ENCODE measurements around the gene SUFU. TPM values are rescaled to one million over a fixed set of nuclear protein-coding genes. Genes with fewer than 3 reads are reported as not detected.

SUFU gene
- total RNA-seq, 4 donors from 2014 or later, result 6.5 to 11.0 (median 9.2) TPM

GRCh38 chr10:102603946-102604345, 100.2 kb downstream of the SUFU start:
- Histone ChIP-seq H3K4me3 (no peak overlapping the region), H3K27me3 (no peaks in the 10 kb centered on the region), H3K36me3 (peaks cover 0 to 25% (median 0%) of the 10 kb centered on the region in 3 donors), H3K9me3 (no peaks in the 10 kb centered on the region), H3K4me1 (no peaks in the 10 kb centered on the region), H3K27ac (peak overlapping the region in 3 of 4 donors; percentile 13 to 46 (median 15))
- TF ChIP-seq POLR2A (IDR thresholded peaks at IDR 0.05) (no peak), CTCF (IDR thresholded peaks at IDR 0.05) (no peak)
- no peak for DNase-seq

GRCh38 chr10:102604439-102604841, 100.7 kb downstream of the SUFU start:
- peaks cover 0 to 21% (median 0%) of the 10 kb centered on the region in 3 donors for H3K36me3 ChIP-seq

GRCh38 chr10:102605712-102606111, 101.9 kb downstream of the SUFU start:
- TF ChIP-seq CTCF (IDR thresholded peaks at IDR 0.05) (no peak), POLR2A (IDR thresholded peaks at IDR 0.05) (no peak)
- H3K27me3 ChIP-seq, result no peaks in the 10 kb centered on the region
- H3K4me1 ChIP-seq, result no peaks in the 10 kb centered on the region
- H3K9me3 ChIP-seq, result no peaks in the 10 kb centered on the region
- DNase-seq, result no peak
- H3K4me3 ChIP-seq, result no peak overlapping the region
- H3K36me3 ChIP-seq, result peaks cover 0 to 15% (median 0%) of the 10 kb centered on the region in 3 donors
- H3K27ac ChIP-seq, result no peak overlapping the region

More at GRCh38 chr10:102604439-102604841, 100.7 kb downstream of the SUFU start:
- DNase-seq, result no peak
- Histone ChIP-seq H3K9me3 (no peaks in the 10 kb centered on the region), H3K27me3 (no peaks in the 10 kb centered on the region), H3K4me1 (no peaks in the 10 kb centered on the region), H3K27ac (peak overlapping the region in 2 of 4 donors; percentile 13 to 46), H3K4me3 (no peak overlapping the region)
- no peak for TF ChIP-seq CTCF (IDR thresholded peaks at IDR 0.05)
- TF ChIP-seq POLR2A (IDR thresholded peaks at IDR 0.05), result no peak

- DNase-seq, result no peak
- Histone ChIP-seq H3K27me3 (no peaks in the 10 kb centered on the region), H3K27ac (no peak overlapping the region), H3K36me3 (peaks cover 0 to 10% (median 0%) of the 10 kb centered on the region in 3 donors), H3K9me3 (no peaks in the 10 kb centered on the region), H3K4me1 (peaks cover 0 to 9% (median 1%) of the 10 kb centered on the region in 4 donors), H3K4me3 (no peak overlapping the region)
- TF ChIP-seq CTCF (IDR thresholded peaks at IDR 0.05) (no peak), POLR2A (IDR thresholded peaks at IDR 0.05) (no peak)
Observed at GRCh38 chr10:102608487-102608886, 104.7 kb downstream of the SUFU start.

- H3K9me3 ChIP-seq, result no peaks in the 10 kb centered on the region
- H3K4me1 ChIP-seq, result peaks cover 0 to 12% (median 3%) of the 10 kb centered on the region in 4 donors
- TF ChIP-seq CTCF (IDR thresholded peaks at IDR 0.05) (no peak), POLR2A (IDR thresholded peaks at IDR 0.05) (no peak)
- DNase-seq, result no peak
- no peaks in the 10 kb centered on the region for H3K27me3 ChIP-seq
- peaks cover 0 to 3% (median 0%) of the 10 kb centered on the region in 3 donors for H3K36me3 ChIP-seq
- no peak overlapping the region for H3K4me3 ChIP-seq
- H3K27ac ChIP-seq, result peak overlapping the region in 1 of 4 donors; percentile 13
Observed at GRCh38 chr10:102610441-102610887, 106.7 kb downstream of the SUFU start.

Measured in Peyer's patch (tissue), 4 donors.